SJSA1 (cell line): ENCODE measurements around the gene TGFBRAP1. TPM values are rescaled to one million over a fixed set of nuclear protein-coding genes. Genes with fewer than 3 reads are reported as not detected.

Experiments
- DNase-seq, 2 experiments: peaks; one replicate each; pipeline ENCODE4 v3.0.0-alpha.2; 2015 to 2020; ENCODE audit warnings: low spot score in 2 of 2, low read depth in 1 of 2
- H3K27ac ChIP-seq: fragments of 250-450 bp; sonication (Bioruptor Pico); 2 replicates; pipeline ENCODE4 v1.5.1; 2020; ENCODE audit warnings: mild to moderate bottlenecking, moderate library complexity
- H3K27me3 ChIP-seq: fragments of 250-450 bp; sonication (Bioruptor Pico); replicated peaks from 2 replicates; pipeline ENCODE4 v1.5.1; 2020; ENCODE audit warnings: mild to moderate bottlenecking, moderate library complexity
- H3K36me3 ChIP-seq: fragments of 250-450 bp; sonication (Bioruptor Pico); 2 replicates; pipeline ENCODE4 v1.5.1; 2020; ENCODE audit warnings: mild to moderate bottlenecking
- H3K4me1 ChIP-seq: fragments of 250-450 bp; sonication (Bioruptor Pico); replicated peaks from 2 replicates; pipeline ENCODE4 v1.6.1; 2021; ENCODE audit warnings: mild to moderate bottlenecking
- H3K4me3 ChIP-seq: fragments of 250-450 bp; sonication (Bioruptor Pico); 2 replicates; pipeline ENCODE4 v1.5.1; 2020; ENCODE audit warnings: mild to moderate bottlenecking
- H3K9me3 ChIP-seq: fragments of 250-450 bp; sonication (Bioruptor Pico); replicated peaks from 2 replicates; pipeline ENCODE4 v1.5.1; 2020; ENCODE audit warnings: mild to moderate bottlenecking
- total RNA-seq: library from RNA; depleted of rRNA; stranded (reverse); fragments of >200 nt; shearing (Covaris generic); gene quantifications from 2 replicates; pipeline ENCODE4 v1.2.3, GENCODE V29; 2014

The TGFBRAP1 gene
- total RNA-seq, 1 experiment from 2014 or later: 25.8 TPM

DNA sequence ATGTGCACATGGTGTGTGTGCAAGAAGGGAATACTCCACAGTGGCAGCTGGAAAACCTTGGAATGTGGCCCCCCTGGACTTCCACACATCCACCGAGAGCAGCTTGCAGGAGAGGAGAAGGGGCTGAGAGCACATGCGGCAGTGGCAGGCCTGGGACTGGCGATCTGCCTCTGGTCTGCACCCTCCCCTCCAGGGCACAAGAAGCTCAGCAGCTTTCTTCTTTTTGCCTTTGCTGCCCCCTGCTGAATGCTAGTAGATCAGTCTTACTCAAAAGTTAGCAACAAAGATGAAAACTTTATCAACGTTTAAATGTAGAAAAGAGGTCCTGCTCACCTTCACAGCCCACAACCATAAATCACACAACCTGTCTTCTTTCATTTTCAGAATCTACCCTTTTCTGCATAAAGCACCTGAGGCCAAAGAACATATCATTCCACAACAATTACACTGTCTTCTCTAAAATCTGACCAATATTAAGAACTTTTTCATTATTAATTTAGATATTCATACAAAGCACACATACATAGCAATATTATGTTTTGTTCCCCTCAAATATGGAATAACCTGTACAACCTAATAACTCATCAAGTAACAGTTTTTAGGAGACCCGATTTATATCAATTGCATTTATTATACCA, 34.6 kb downstream of the TGFBRAP1 start:
- Histone ChIP-seq H3K27ac (peak overlapping the region; percentile 17; the same call in 1 of the 2 replicates), H3K4me3 (no peak overlapping the region), H3K36me3 (peaks cover 39% of the 10 kb centered on the region), H3K4me1 (peaks cover 61% of the 10 kb centered on the region), H3K9me3 (no peaks in the 10 kb centered on the region), H3K27me3 (no peaks in the 10 kb centered on the region)
- peak; percentile 79 to 86 for DNase-seq

DNA sequence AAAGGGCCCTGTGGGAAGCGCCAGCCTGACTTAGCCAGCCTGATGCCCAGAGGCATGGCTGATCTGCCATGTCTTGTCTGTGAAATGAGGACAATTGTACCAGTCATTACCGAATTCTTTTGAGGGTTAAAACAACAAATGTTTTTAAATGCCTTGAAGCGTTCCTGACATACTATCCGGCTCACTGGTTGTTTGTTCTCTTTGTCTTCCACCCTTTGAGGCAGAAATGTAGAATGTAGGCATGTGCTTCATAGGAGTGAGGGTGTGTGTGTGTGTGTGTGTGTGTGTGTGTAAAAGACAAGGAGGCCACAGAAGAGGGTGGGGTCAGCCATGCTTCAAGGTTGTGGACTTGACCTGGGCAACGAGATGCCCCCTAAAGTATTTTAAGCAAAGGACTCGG, 35.5 kb downstream of the TGFBRAP1 start:
- Histone ChIP-seq H3K9me3 (no peaks in the 10 kb centered on the region), H3K4me1 (peaks cover 61% of the 10 kb centered on the region), H3K27me3 (no peaks in the 10 kb centered on the region), H3K27ac (peak overlapping the region; percentile 73), H3K36me3 (peaks cover 46% of the 10 kb centered on the region), H3K4me3 (no peak overlapping the region)
- DNase-seq: peak; percentile 64 to 83

DNA sequence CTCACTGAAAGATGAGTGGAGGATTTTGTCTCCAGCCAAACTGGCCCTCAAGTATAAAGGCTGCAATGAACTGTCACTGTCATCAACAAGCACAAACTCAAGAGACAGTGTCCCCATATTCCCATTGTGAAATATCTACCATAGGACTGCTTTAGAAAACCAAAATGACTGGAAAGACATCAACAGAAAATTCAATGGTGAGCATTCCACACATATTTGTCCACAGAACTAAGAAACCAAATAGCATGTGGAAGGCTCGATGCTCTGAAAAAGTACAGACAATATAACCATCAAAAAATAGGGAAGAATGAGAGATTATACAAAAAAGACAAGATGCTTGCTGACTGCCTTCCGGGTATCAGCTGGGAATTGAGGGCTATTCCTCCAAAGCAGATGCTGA, 37.6 kb downstream of the TGFBRAP1 start:
- peak in 1 of 2 experiments; percentile 74 for DNase-seq
- H3K9me3 ChIP-seq: no peaks in the 10 kb centered on the region
- peaks cover 57% of the 10 kb centered on the region for H3K4me1 ChIP-seq
- no peak overlapping the region for H3K4me3 ChIP-seq
- peak overlapping the region; percentile 73 for H3K27ac ChIP-seq
- no peaks in the 10 kb centered on the region for H3K27me3 ChIP-seq
- peaks cover 44% of the 10 kb centered on the region for H3K36me3 ChIP-seq

DNA sequence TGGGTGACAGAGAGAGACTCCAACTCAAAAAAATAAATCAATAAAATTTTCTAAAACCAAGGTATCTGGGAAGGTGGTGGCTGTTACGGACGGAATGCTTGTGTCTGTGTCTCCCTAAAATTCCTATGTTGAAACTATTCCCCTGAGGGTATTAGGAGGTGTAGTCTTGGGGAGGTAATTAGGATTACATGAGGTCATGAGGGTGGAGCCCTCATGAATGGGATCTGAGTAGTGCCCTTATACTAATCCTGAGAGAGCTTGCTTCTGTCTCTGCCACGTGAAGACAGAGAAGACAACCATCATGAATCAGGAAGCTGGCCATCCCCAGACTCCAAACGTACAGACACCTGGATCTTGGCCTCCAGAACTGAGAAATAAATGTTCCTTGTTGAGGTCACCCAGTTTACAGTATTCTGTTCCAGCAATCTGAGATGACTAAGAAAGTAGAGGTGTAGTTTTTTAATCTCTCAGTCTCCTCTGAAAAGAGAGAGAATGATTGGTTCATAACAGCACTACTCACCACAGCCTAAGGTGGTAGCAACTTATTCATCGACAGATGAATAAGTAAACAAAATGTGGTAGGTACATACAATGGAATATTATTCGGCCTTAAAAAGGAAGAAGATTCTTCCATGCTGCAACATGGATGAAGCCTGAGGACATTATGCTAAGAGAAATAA, 38.4 kb downstream of the TGFBRAP1 start:
- H3K36me3 ChIP-seq: peaks cover 47% of the 10 kb centered on the region
- H3K9me3 ChIP-seq: no peaks in the 10 kb centered on the region
- no peaks in the 10 kb centered on the region for H3K27me3 ChIP-seq
- H3K27ac ChIP-seq: peak overlapping the region; percentile 73
- no peak overlapping the region for H3K4me3 ChIP-seq
- peaks cover 52% of the 10 kb centered on the region for H3K4me1 ChIP-seq
- DNase-seq: no peak

DNA sequence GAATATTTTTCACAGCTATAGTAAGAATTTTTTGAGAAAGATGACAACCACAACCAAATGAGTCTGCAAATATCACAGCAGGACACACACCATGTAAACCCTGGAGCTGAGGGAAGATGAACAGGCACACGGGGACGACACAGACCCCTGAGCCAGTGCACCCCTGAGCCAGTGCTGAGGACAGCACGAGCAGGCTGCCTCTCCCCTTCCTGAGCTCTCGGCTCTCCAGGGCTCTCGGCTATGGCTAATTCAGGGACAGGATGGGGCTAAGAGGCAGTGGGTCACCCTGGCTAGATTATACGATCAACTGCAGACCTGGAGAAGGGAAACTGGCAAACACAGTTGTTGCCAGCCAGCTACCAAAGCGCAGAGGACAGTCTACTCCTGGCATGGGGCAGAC, 41.4 kb downstream of the TGFBRAP1 start:
- Histone ChIP-seq H3K4me1 (peaks cover 22% of the 10 kb centered on the region), H3K27me3 (no peaks in the 10 kb centered on the region), H3K9me3 (no peaks in the 10 kb centered on the region), H3K4me3 (no peak overlapping the region), H3K27ac (no peak overlapping the region), H3K36me3 (peaks cover 66% of the 10 kb centered on the region)
- no peak for DNase-seq

DNA sequence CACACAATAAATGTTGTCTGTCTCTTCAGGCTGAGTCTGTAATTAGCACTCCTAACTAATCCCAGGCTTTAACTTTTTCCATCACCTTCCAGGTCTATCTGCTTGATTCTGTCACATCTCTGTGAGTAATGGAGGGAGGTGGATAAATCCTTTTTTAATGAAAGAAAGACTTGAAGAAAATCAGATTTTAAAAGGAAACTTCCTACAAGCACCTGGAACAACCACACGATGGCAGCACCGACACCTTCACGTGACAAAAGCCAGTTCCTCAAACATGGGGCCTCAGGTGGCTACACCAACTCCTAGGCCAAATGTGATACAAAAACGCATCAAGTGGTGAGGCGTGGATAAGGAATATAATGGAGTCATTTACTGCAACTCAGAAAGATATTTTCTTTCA, 41.8 kb downstream of the TGFBRAP1 start:
- Histone ChIP-seq H3K36me3 (peaks cover 64% of the 10 kb centered on the region), H3K4me1 (peaks cover 18% of the 10 kb centered on the region), H3K9me3 (no peaks in the 10 kb centered on the region), H3K27ac (no peak overlapping the region), H3K4me3 (no peak overlapping the region), H3K27me3 (no peaks in the 10 kb centered on the region)
- peak in 1 of 2 experiments; percentile 33 for DNase-seq

DNA sequence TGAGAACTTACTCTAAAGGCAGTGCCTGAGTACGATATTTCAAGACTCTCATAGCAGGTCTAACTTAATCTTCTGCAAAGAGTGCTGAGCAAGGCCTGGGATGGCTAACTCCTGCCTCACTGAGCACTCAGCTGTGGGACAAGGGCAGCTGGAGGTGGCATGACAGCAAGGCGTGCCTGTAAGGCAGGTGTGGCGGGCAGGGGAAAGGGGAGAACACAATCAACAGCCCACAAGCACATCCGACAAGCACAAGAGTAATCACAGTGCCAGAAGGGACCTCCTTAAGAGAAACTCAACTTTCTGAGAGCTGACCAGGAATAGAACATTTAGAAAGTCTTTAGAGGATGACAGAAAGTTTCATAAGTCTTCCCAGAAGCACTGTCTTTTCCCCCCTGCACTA, 46.0 kb downstream of the TGFBRAP1 start:
- H3K27ac ChIP-seq: no peak overlapping the region
- no peak overlapping the region for H3K4me3 ChIP-seq
- no peaks in the 10 kb centered on the region for H3K27me3 ChIP-seq
- H3K4me1 ChIP-seq: no peaks in the 10 kb centered on the region
- DNase-seq: no peak
- peaks cover 69% of the 10 kb centered on the region for H3K36me3 ChIP-seq
- H3K9me3 ChIP-seq: no peaks in the 10 kb centered on the region

DNA sequence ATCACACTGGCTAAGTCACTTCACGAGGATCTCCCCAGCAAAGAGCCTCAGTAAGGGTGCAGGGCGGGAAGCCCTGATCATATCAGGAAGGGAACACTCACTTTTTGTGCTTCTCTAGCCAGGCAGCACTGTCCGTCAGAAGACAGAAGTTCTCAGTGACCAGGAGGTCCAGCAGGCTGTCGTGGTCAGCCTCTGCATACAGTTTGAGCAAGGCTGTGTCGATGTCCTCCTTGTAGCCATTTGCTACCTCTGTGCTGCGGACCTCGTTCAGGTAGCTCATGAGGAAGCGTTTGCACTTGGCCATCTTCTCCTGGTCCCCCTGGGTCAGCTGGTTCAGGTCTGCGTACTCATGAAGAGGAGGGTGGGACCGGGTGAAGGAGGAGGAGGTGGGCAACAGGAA, 49.3 kb downstream of the TGFBRAP1 start:
- no peak overlapping the region for H3K27ac ChIP-seq

DNA sequence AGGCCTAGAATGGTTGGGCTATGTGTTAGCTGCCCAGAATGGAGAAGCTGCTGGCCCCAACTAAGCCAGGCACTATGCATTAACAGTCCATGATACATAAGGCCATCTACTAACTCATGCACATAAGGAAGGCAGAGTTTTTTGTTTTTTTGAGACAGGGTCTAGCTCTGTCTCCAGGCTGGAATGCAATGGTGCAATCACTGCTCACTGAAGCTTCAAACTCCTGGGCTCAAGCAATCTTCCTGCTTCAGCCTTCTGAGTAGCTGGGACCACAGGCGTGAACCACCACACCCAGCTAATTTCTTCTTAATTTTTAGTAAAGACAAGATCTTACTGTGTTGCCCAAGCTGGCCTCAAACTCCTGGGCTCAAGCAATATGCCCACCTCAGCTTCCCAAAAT, 50.4 kb downstream of the TGFBRAP1 start:
- H3K4me3 ChIP-seq: no peak overlapping the region
- H3K27me3 ChIP-seq: no peaks in the 10 kb centered on the region
- H3K27ac ChIP-seq: no peak overlapping the region
- H3K4me1 ChIP-seq: no peaks in the 10 kb centered on the region
- H3K9me3 ChIP-seq: no peaks in the 10 kb centered on the region
- DNase-seq: no peak
- peaks cover 65% of the 10 kb centered on the region for H3K36me3 ChIP-seq

More for the DNA sequence above, 49.3 kb downstream of the TGFBRAP1 start:
- DNase-seq: no peak
- Histone ChIP-seq H3K9me3 (no peaks in the 10 kb centered on the region), H3K4me1 (no peaks in the 10 kb centered on the region), H3K27me3 (no peaks in the 10 kb centered on the region), H3K4me3 (no peak overlapping the region), H3K36me3 (peaks cover 71% of the 10 kb centered on the region)

DNA sequence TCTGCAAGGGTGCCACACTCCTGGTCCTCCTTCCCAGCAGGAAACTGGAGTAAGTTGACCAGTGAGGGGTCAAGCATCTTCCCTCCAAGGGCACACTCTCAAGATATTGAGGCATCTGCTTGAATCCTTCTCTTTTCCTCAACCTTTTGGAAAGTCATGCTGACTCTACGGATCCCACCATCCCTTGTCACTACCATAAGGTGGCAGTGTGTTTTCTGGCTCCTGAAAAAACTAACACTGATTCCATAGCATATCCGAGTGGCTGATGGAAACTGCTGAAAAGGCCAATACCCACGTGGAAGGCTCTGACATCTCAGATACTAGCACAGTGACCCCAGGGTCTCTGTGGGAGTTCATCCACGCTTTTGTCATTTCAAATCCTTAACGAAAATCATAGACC, 50.9 kb downstream of the TGFBRAP1 start:
- no peaks in the 10 kb centered on the region for H3K27me3 ChIP-seq
- no peaks in the 10 kb centered on the region for H3K4me1 ChIP-seq
- H3K36me3 ChIP-seq: peaks cover 65% of the 10 kb centered on the region
- no peak overlapping the region for H3K4me3 ChIP-seq
- DNase-seq: no peak
- no peaks in the 10 kb centered on the region for H3K9me3 ChIP-seq
- no peak overlapping the region for H3K27ac ChIP-seq

DNA sequence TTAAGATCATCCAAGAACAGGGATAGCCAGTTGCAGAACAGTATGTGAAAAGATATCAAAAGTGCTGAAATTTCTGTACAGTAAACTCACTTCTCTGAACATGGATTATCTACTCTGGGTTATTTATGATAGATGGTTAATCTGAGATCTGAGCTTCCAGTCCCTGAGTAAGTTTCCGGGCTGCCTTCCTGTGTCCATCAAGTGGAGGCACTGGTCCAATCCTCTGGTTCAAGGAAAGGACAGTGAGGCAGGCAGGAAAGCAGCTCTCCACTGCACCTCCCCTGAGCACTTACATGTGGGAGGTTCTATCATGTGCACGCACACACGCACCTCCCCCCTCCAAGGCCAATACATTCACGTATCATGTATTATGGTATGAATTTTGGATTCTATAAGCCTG, 55.5 kb downstream of the TGFBRAP1 start:
- no peaks in the 10 kb centered on the region for H3K9me3 ChIP-seq
- H3K4me1 ChIP-seq: no peaks in the 10 kb centered on the region
- DNase-seq: no peak
- no peak overlapping the region for H3K4me3 ChIP-seq
- peaks cover 84% of the 10 kb centered on the region for H3K36me3 ChIP-seq
- H3K27me3 ChIP-seq: no peaks in the 10 kb centered on the region
- H3K27ac ChIP-seq: no peak overlapping the region

DNA sequence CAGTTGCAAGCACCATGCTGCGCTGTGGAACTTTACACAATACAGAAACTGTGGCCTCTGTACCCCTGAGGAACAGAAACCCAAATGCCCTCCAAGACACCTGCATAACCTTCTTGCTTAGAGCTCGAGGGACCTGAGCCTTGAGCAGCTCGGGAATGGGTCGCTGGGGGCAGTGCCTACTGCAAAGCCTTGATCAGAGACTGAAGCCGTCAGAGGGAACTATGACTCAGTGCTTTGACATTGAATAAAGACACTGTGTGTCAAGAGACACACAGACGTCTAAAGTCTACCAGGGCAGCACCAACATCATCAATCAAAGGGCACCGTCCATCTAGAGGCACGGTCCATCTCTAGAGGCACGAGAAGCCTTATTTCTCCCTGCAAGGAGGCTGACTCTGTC, 57.4 kb downstream of the TGFBRAP1 start:
- DNase-seq: no peak
- no peaks in the 10 kb centered on the region for H3K27me3 ChIP-seq
- no peaks in the 10 kb centered on the region for H3K4me1 ChIP-seq
- H3K36me3 ChIP-seq: peaks cover 89% of the 10 kb centered on the region
- no peak overlapping the region for H3K27ac ChIP-seq
- H3K9me3 ChIP-seq: no peaks in the 10 kb centered on the region
- no peak overlapping the region for H3K4me3 ChIP-seq

DNA sequence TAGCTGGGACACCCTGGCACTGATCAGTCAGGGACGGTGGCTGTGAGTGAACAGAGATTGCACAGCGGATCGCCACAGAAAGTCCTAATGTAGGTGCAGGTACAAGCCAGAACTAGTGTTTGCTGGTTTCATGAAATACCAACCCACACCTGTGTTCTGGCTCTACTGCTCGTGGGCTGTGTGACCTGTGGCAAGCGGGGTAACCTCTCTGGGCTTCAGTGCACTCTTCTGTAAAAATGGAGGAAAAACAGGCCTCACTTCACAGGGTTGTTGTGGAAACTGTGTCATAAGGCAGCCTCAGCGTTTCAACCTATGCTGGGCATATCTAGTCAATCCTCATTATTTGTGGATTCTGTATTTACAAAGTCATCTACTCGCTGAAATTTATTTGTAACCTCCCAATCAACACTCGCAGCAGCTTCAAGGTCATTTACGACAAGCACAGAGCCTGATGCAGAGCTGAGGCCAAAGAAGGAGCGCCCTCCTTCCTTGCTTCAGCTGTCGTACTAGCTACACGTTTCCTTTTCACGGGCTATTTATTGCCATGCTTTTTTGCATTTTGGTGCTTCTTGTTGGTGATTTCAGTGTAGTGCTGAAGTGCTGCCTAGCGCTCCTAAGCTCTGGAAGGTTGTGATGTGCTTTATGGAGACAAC, 58.0 kb downstream of the TGFBRAP1 start:
- H3K36me3 ChIP-seq: peaks cover 84% of the 10 kb centered on the region
- DNase-seq: no peak
- no peaks in the 10 kb centered on the region for H3K27me3 ChIP-seq
- no peak overlapping the region for H3K27ac ChIP-seq
- H3K4me1 ChIP-seq: no peaks in the 10 kb centered on the region
- no peak overlapping the region for H3K4me3 ChIP-seq
- H3K9me3 ChIP-seq: no peaks in the 10 kb centered on the region

DNA sequence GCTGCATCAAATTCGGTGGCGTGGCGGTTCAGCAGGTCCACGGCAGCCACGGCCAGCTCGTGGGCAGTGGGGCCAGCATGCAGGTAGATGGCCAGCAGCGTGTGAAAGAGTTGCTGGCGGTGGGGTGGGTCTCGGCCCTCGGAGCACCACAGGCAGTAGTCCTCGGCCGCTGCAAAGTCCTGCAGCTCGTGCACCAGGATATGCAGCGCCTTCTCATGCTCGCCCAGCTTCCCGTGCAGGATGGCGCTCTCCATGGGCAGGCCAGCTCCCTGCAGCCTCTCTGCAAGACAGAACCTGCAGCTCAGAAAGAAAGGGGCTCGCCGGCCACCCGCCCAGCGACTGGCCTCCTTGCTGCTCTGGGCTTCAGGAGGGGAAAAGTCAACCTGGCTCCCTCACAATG, 60.1 kb downstream of the TGFBRAP1 start:
- H3K4me3 ChIP-seq: no peak overlapping the region
- no peak for DNase-seq
- H3K4me1 ChIP-seq: no peaks in the 10 kb centered on the region
- H3K36me3 ChIP-seq: peaks cover 80% of the 10 kb centered on the region
- no peaks in the 10 kb centered on the region for H3K27me3 ChIP-seq
- H3K9me3 ChIP-seq: no peaks in the 10 kb centered on the region
- H3K27ac ChIP-seq: no peak overlapping the region
